A172 (cell line): Measurements from ENCODE around the gene NSD1. TPM values are rescaled to one million over a fixed set of nuclear protein-coding genes. Genes with fewer than 3 reads are reported as not detected.
A peak's percentile ranks its signal among the peaks of the same experiment; 100 is the strongest.

Experiments used
- DNase-seq: peaks from one replicate; pipeline ENCODE4 v3.0.0-alpha.2; 2015; ENCODE audit warnings: low spot score
- total RNA-seq: library from RNA; depleted of rRNA; stranded (reverse); fragments of >200 nt; shearing (Covaris generic); gene quantifications from 2 replicates; pipeline ENCODE4 v1.2.3, GENCODE V29; 2014; rRNA removed

Gene NSD1
- 39.9 and 48.6 TPM in 2 replicates for total RNA-seq

- DNase-seq, result peak; percentile 54
These were observed at the start of gene NSD1 for GRCh38 chr5:177133096-177133852. Gene NSD1, plus strand, starts transcription at chr5:177133773. Its CDS starts 1,331 bp downstream, at chr5:177135104.

GRCh38 chr5:177084175-177084574, 49.4 kb upstream of the NSD1 start:
- DNase-seq, result no peak

GRCh38 chr5:177085985-177086653, 47.5 kb upstream of the NSD1 start:
- DNase-seq, result no peak

- DNase-seq, result peak; percentile 52
These were observed 46.7 kb upstream of the NSD1 start, which contains the start of gene FGFR4 for GRCh38 chr5:177086654-177087397. Gene FGFR4, plus strand, starts transcription at chr5:177086915. Its CDS starts 2,688 bp downstream, at chr5:177089603.

- no peak for DNase-seq
These were observed 46.1 kb upstream of the NSD1 start for GRCh38 chr5:177087398-177088005.

- no peak for DNase-seq
These were observed 44.4 kb upstream of the NSD1 start for GRCh38 chr5:177089127-177089526.

- DNase-seq, result no peak
These were observed 43.5 kb upstream of the NSD1 start for GRCh38 chr5:177089825-177090641.

GRCh38 chr5:177090813-177091212, 42.8 kb upstream of the NSD1 start:
- DNase-seq, result no peak

- no peak for DNase-seq
These were observed 42.3 kb upstream of the NSD1 start for GRCh38 chr5:177091232-177091631.

GRCh38 chr5:177092178-177093081, 41.1 kb upstream of the NSD1 start:
- no peak for DNase-seq

GRCh38 chr5:177093082-177093712, 40.4 kb upstream of the NSD1 start:
- DNase-seq, result no peak

GRCh38 chr5:177093803-177094202, 39.8 kb upstream of the NSD1 start:
- no peak for DNase-seq

GRCh38 chr5:177094224-177095087, 39.1 kb upstream of the NSD1 start:
- DNase-seq, result peak; percentile 55

GRCh38 chr5:177095088-177095669, 38.4 kb upstream of the NSD1 start:
- no peak for DNase-seq

GRCh38 chr5:177096162-177097015, 37.2 kb upstream of the NSD1 start:
- no peak for DNase-seq

- no peak for DNase-seq
These were observed 36.3 kb upstream of the NSD1 start for GRCh38 chr5:177097016-177097985.
